ENCODE measurements around the gene CD53. TPM values are rescaled to one million over a fixed set of nuclear protein-coding genes. Genes with fewer than 3 reads are reported as not detected.

CD53 gene
- total and polyA plus RNA-seq, 9 of the 15 experiments (the other 6 are each of a cell fraction or from before 2014, with no cell fraction given) = 63.5 to 220 (median 131) TPM

DNA sequence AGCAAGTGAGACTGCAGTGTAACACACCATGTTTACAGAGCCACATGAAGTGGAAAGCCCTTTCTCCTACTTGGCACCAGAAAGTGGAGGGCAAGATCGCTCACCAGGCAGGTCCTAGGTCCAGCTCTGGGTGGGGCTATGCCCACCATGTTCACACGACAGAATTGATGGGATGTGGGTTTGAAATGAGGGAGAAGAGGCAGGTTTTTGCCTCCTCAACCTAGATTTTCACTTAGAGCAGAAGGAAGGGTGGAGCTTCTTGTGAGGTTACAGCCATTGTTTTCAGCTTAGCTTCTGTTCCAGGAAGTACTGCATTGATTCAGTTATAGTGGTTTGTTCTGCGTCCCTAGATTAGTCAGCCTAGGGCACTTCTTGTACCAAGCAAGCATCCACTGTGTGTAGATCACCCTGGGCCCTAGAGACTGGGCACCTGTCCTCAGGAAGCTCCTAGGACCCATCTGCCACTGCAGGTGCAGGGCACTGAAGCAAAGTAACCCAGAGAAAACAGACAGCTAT lies 2.3 kb downstream of the CD53 start (continued):
- TF ChIP-seq, protein P1, sequence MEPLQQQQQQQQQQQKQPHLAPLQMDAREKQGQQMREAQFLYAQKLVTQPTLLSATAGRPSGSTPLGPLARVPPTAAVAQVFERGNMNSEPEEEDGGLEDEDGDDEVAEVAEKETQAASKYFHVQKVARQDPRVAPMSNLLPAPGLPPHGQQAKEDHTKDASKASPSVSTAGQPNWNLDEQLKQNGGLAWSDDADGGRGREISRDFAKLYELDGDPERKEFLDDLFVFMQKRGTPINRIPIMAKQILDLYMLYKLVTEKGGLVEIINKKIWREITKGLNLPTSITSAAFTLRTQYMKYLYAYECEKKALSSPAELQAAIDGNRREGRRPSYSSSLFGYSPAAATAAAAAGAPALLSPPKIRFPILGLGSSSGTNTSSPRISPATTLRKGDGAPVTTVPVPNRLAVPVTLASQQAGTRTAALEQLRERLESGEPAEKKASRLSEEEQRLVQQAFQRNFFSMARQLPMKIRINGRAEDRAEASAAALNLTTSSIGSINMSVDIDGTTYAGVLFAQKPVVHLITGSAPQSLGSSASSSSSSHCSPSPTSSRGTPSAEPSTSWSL (CRISPR knock-in tag; IDR thresholded peaks at IDR 0.05; ENCODE audit: borderline replicate concordance) = peak; percentile 30; the same call in 1 of the 2 replicates
- TF ChIP-seq ZBTB17 (CRISPR knock-in tag; IDR thresholded peaks at IDR 0.05) (peak; percentile 72; the same call in 1 of the 2 replicates), PHTF2 (CRISPR knock-in tag; IDR thresholded peaks at IDR 0.05) (no peak), OTX1 (CRISPR knock-in tag; IDR thresholded peaks at IDR 0.05) (0 out of 2 replicates have a peak, but pooled peaks have one; percentile 52), CBX8 (IDR thresholded peaks at IDR 0.05; ENCODE audit: borderline replicate concordance, extremely low read depth, low read depth, low read length, poor library complexity, severe bottlenecking) (no peak), ZNF77 (CRISPR knock-in tag; IDR thresholded peaks at IDR 0.05) (no peak), ZNF445 (CRISPR knock-in tag; IDR thresholded peaks at IDR 0.05; ENCODE audit: low read depth) (no peak), ZNF12 (CRISPR knock-in tag; IDR thresholded peaks at IDR 0.05) (no peak), SMARCB1 (IDR thresholded peaks at IDR 0.05; ENCODE audit: insufficient read length, low read depth) (no peak), FOXA3 (CRISPR knock-in tag; conservative IDR thresholded peaks at IDR 0.05 in 1 of 2, IDR thresholded peaks at IDR 0.05 in 1 of 2) (peak in 1 of 2 experiments; percentile 73; a peak in 1 of 4 replicates), TCFL5 (CRISPR knock-in tag; conservative IDR thresholded peaks at IDR 0.05) (0 out of 2 replicates have a peak, but pooled peaks have one; percentile 25), ELF4 (CRISPR knock-in tag; IDR thresholded peaks at IDR 0.05) (peak; percentile 57; the same call in 1 of the 2 replicates), RBM34 (IDR thresholded peaks at IDR 0.05; ENCODE audit: borderline replicate concordance, insufficient read depth, low read length) (no peak)
- TF ChIP-seq, protein P2, sequence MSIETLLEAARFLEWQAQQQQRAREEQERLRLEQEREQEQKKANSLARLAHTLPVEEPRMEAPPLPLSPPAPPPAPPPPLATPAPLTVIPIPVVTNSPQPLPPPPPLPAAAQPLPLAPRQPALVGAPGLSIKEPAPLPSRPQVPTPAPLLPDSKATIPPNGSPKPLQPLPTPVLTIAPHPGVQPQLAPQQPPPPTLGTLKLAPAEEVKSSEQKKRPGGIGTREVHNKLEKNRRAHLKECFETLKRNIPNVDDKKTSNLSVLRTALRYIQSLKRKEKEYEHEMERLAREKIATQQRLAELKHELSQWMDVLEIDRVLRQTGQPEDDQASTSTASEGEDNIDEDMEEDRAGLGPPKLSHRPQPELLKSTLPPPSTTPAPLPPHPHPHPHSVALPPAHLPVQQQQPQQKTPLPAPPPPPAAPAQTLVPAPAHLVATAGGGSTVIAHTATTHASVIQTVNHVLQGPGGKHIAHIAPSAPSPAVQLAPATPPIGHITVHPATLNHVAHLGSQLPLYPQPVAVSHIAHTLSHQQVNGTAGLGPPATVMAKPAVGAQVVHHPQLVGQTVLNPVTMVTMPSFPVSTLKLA (conservative IDR thresholded peaks at IDR 0.05) = no peak
- TF ChIP-seq, protein P3, sequence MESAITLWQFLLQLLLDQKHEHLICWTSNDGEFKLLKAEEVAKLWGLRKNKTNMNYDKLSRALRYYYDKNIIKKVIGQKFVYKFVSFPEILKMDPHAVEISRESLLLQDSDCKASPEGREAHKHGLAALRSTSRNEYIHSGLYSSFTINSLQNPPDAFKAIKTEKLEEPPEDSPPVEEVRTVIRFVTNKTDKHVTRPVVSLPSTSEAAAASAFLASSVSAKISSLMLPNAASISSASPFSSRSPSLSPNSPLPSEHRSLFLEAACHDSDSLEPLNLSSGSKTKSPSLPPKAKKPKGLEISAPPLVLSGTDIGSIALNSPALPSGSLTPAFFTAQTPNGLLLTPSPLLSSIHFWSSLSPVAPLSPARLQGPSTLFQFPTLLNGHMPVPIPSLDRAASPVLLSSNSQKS (CRISPR knock-in tag; IDR thresholded peaks at IDR 0.05) = no peak
- TF ChIP-seq, protein P4, sequence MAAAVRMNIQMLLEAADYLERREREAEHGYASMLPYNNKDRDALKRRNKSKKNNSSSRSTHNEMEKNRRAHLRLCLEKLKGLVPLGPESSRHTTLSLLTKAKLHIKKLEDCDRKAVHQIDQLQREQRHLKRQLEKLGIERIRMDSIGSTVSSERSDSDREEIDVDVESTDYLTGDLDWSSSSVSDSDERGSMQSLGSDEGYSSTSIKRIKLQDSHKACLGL (CRISPR knock-in tag; IDR thresholded peaks at IDR 0.05; ENCODE audit: borderline replicate concordance, poor library complexity, severe bottlenecking) = no peak
- TF ChIP-seq, protein P5, sequence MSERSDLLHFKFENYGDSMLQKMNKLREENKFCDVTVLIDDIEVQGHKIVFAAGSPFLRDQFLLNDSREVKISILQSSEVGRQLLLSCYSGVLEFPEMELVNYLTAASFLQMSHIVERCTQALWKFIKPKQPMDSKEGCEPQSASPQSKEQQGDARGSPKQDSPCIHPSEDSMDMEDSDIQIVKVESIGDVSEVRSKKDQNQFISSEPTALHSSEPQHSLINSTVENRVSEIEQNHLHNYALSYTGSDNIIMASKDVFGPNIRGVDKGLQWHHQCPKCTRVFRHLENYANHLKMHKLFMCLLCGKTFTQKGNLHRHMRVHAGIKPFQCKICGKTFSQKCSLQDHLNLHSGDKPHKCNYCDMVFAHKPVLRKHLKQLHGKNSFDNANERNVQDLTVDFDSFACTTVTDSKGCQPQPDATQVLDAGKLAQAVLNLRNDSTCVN (CRISPR knock-in tag; IDR thresholded peaks at IDR 0.05) = peak; percentile 82; the same call in 1 of the 2 replicates
- TF ChIP-seq, protein P6, sequence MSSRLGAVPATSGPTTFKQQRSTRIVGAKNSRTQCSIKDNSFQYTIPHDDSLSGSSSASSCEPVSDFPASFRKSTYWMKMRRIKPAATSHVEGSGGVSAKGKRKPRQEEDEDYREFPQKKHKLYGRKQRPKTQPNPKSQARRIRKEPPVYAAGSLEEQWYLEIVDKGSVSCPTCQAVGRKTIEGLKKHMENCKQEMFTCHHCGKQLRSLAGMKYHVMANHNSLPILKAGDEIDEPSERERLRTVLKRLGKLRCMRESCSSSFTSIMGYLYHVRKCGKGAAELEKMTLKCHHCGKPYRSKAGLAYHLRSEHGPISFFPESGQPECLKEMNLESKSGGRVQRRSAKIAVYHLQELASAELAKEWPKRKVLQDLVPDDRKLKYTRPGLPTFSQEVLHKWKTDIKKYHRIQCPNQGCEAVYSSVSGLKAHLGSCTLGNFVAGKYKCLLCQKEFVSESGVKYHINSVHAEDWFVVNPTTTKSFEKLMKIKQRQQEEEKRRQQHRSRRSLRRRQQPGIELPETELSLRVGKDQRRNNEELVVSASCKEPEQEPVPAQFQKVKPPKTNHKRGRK (tag; IDR thresholded peaks at IDR 0.05) = no peak

Data from K562 (cell line).